Measurements from ENCODE around the gene AP4E1. TPM values are rescaled to one million over a fixed set of nuclear protein-coding genes. Genes with fewer than 3 reads are reported as not detected.

The AP4E1 gene
- total RNA-seq, 4 donors from 2014 or later = 6.8 to 12.1 (median 9.8) TPM

DNA sequence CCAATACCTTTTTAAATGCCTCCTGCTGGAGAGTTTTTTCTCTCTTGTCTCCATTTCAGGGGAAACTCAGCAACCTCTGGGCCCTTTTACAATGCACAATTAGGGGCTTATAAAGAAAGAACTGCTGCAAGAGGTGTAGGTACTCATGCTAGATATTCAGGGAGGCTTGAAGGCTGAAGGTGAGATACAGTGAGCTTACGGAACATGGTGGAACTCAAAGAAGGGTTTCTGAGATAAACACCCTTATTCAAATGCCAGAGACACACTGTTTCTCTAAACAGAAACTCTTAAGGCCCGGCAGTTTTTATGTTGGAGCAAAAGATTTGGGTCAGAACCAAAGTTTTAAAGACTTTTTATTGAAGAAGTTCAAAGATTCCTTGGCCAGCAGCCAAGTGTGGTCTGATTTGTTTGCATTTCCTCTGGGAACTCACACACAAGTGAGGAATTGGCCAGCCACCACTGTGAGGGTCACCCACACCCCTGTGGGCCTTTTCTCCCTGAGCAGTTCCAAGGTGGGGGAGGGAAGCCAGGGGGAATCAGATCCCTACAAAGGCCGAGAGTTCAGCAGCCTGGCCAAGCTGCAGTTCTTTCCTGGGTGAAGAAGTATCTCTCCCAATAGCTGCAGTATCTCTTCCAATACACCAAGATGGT, 138.4 kb downstream of the AP4E1 start:
- no peak for TF ChIP-seq CTCF (IDR thresholded peaks at IDR 0.05; ENCODE audit: low read depth)

DNA sequence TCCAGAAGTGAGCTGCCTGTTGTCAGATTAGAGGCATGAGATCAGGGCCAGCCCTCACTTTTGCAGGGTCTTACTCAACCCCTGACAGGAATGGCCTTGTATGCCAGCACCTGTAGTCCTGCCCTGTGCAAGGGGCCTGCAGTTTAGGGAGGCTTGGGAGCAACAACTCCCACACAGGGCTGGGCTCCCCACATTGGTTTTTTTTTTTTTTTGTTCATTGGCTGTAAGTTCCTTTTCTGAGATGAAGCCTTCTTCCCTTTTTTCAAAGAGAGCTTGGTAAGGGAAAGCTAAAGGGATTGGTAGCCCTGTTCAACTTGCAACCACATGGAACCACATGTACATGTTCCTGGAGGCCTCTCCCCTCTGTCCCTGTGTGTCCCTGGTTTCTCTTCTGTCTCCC, 139.8 kb downstream of the AP4E1 start:
- TF ChIP-seq CTCF (IDR thresholded peaks at IDR 0.05; ENCODE audit: low read depth) = no peak

DNA sequence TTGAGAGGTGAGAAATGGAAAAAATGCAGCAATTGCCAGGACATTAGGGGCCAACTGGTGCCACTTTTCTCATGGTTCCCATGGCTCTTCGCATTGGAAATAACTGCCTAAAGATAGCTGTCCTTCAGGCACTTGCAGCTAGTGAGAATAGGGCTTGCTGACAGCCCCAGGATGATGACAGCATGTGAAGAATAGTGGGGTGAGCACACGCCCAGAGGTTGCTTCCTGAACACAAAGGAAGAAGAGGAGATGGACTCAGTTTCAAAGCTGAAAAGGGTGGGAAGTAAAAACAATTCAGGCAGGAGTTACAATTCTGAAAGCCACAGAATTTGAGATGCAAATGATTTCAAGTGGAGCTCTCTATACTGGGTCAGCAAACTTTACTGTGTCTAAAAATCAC, 140.6 kb downstream of the AP4E1 start:
- TF ChIP-seq CTCF (IDR thresholded peaks at IDR 0.05; ENCODE audit: low read depth) = no peak

DNA sequence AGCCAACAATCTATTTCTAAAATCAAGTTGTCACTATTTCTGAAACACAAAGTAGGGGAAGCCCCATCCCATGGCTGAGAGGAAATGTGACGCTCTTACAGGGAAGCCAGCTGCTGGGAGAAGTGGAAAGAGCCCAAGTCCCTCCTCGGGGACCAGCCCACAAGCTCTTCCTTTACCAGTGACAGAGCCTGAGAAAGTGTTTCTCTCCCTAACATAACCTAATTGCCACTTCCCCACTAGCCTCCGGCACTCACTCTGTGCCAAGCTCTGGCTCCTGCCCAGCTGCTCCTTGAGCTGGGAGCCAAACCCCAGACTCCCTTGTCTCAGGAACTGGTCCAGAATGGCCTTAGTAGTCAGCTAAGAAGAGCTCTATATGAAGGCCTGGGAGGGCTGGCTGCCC, 143.3 kb downstream of the AP4E1 start:
- TF ChIP-seq CTCF (IDR thresholded peaks at IDR 0.05; ENCODE audit: low read depth) = no peak

GRCh38 chr15:51053571-51053970, 145.1 kb downstream of the AP4E1 start:
- TF ChIP-seq CTCF (IDR thresholded peaks at IDR 0.05; ENCODE audit: low read depth) = no peak

- TF ChIP-seq CTCF (IDR thresholded peaks at IDR 0.05; ENCODE audit: low read depth) = no peak
These were observed 146.1 kb downstream of the AP4E1 start for GRCh38 chr15:51054535-51054934.

Other genes with a start within 250 kb of the AP4E1 start
- 10 to 100 TPM; 54.1 to 82.2 (median 69.0) TPM for gene TRPM7, start 221.9 kb upstream of the AP4E1 start, total RNA-seq
- gene SPPL2A, start 143.0 kb upstream of the AP4E1 start, total RNA-seq = 100 to 1,000 TPM in 3 of 4 donors, 10 to 100 TPM in 1; 95.9 to 135 (median 115) TPM
- 1 to 10 TPM; 1.7 to 8.0 (median 4.8) TPM for gene TNFAIP8L3, start 186.2 kb downstream of the AP4E1 start, total RNA-seq